ENCODE data around the gene HIPK2.

- TF ChIP-seq CTCF (conservative IDR thresholded peaks at IDR 0.05) (no peak), EZH2 (IDR thresholded peaks at IDR 0.05; ENCODE audit: low read depth) (no peak)
Measured at GRCh38 chr7:139772115-139772514, 5.7 kb downstream of the HIPK2 start.
